GM12874 (cell line): Measurements from ENCODE around the gene GAA.

Source experiments
- TF ChIP-seq, protein P1 (sequence below): IDR thresholded peaks from 2 replicates; pipeline ENCODE4 v1.5.1; 2011; ENCODE audit warnings: low read depth, mild to moderate bottlenecking, control low read depth, low read length, moderate library complexity; ENCODE audit not compliant: insufficient read depth

Gene GAA

DNA sequence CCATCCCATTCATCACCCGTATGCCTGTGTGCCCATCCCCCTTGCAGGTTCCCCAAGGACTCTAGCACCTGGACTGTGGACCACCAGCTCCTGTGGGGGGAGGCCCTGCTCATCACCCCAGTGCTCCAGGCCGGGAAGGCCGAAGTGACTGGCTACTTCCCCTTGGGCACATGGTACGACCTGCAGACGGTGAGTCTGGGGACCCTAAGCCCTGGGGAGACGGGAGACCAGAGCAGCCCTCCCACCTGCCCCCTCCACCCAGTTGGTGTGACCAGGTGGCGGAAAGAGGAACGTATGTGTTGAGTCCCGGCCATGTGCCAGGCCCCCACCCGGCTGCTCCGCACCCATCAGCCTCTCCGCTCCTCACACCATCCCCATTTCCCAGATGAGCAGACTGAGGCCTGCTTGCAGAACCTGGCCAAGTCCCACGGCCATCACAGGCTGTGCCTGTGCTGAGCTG lies 15.6 kb downstream of the GAA start:
- TF ChIP-seq, protein P1, sequence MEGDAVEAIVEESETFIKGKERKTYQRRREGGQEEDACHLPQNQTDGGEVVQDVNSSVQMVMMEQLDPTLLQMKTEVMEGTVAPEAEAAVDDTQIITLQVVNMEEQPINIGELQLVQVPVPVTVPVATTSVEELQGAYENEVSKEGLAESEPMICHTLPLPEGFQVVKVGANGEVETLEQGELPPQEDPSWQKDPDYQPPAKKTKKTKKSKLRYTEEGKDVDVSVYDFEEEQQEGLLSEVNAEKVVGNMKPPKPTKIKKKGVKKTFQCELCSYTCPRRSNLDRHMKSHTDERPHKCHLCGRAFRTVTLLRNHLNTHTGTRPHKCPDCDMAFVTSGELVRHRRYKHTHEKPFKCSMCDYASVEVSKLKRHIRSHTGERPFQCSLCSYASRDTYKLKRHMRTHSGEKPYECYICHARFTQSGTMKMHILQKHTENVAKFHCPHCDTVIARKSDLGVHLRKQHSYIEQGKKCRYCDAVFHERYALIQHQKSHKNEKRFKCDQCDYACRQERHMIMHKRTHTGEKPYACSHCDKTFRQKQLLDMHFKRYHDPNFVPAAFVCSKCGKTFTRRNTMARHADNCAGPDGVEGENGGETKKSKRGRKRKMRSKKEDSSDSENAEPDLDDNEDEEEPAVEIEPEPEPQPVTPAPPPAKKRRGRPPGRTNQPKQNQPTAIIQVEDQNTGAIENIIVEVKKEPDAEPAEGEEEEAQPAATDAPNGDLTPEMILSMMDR, result no peak

DNA sequence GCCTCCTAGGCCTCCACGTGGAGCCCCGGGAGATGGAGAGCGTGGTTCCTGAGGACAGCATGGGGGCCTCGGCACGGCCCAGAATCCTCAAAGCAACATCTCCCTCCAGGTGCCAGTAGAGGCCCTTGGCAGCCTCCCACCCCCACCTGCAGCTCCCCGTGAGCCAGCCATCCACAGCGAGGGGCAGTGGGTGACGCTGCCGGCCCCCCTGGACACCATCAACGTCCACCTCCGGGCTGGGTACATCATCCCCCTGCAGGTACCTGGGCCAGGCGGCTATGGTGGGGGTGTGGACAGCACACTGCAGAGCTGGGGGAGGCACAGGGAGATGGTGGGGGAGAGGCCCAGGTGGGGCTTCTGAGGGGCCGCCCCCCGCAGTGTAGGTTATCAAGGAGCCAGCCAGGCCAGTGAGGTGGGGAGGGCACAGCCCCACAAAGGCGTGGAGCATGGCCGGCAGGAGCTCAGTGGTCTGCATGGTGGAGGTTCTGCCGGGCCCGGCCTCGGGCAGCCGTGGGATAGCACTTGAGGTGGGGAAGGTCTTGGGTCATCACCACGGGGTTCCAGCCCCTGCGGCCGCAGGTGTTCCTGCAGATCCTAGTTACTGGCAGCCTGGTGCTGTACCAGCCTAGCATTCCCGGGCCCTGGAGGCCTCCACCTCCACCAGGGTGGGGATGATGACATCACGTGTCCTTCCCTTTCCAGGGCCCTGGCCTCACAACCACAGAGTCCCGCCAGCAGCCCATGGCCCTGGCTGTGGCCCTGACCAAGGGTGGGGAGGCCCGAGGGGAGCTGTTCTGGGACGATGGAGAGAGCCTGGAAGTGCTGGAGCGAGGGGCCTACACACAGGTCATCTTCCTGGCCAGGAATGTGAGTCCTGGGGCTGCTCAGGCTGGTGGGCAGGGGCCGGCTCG lies 16.4 kb downstream of the GAA start:
- TF ChIP-seq, protein P1, result no peak

- TF ChIP-seq, protein P1, result no peak
Observed at GRCh38 chr17:80118601-80119270, 17.4 kb downstream of the GAA start.

GRCh38 chr17:80119271-80119791 lies 17.9 kb downstream of the GAA start:
- TF ChIP-seq, protein P1, result no peak

GRCh38 chr17:80119839-80120238 lies 18.5 kb downstream of the GAA start:
- TF ChIP-seq, protein P1, result no peak

DNA sequence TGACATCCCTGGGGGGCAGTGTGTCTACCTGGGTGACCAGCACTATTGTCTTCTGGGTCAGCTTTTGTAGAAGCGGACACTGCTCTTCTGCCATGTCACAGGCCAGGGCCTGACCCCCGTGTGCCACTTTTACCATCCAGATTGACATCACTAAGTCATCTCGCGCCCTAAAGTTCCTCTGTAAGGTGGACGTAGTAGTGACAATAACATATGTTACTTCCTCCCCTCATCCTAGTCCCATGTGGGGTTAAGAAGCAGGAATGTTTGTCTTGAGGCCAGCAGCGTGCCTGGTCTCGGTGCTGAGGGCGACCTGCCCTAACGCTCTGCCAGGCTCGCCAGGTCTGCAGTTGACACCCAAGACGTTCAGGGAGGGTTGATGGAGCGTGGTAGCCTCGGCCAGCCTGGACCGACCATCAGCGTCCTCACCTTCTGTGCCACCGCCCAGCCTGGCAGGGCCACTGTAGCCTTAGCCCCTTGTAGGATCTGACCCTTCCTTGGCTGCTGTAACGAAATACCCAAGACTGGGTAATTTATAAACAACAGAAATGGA lies 20.7 kb downstream of the GAA start:
- TF ChIP-seq, protein P1, result no peak

DNA sequence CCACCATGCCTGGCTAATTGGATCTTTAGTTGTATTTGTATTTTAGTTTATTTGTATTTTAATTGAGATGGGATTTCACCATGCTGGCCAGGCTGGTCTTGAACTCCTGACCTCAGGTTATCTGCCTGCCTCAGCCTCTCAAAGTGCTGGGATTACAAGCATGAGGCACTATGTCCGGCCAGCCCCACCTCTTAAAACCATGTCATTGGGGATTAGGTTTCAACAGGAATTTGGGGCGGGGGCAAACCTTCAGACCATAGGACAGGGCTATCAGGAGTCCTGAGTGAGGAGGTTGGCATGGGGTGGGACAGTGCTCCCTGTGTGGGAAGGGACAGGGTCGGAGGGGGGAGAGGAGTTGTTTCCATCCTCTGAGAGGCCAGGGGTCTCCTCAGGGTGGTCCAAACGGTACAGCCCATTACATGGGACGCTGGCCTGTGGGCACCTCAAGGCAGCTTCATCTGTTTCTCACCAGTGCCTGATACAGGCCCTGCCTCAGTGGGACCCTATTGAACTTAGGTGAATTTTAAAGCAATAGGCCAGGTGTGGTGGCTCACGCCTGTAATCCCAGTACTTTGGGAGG lies 21.6 kb downstream of the GAA start:
- TF ChIP-seq, protein P1, result no peak
